Uterus (tissue), 2 donors: ENCODE data around the gene PHF14.

Experiments
- CTCF ChIP-seq, 4 experiments: fragments of 200-600 bp in 2 of 4; fragments of 450-650 bp in 2 of 4; sonication (generic) in 2 of 4; IDR thresholded peaks; one replicate each; pipeline ENCODE4 v1.5.1; 2016 to 2019; ENCODE audit warnings: antibody characterized with exemption in 4 of 4, mild to moderate bottlenecking in 2 of 4, moderate library complexity in 1 of 4
- POLR2A ChIP-seq, 2 donors: fragments of 450-650 bp; IDR thresholded peaks; one replicate each; pipeline ENCODE4 v1.6.1; 2016; ENCODE audit warnings: antibody characterized with exemption in 2 of 2, mild to moderate bottlenecking in 1 of 2, moderate library complexity in 1 of 2

- TF ChIP-seq CTCF (IDR thresholded peaks at IDR 0.05), result no peak
- TF ChIP-seq POLR2A (IDR thresholded peaks at IDR 0.05), result no peak
Measured at GRCh38 chr7:11078247-11078834, 104.7 kb downstream of the PHF14 start.
